Stimulated activated CD4-positive, alpha-beta T cell treated with anti-CD3 and anti-CD28 coated beads, TNF-alpha, amount 100 ng/mL, for 4 hours (primary cell): ENCODE results near the gene AHR.
"Not testable (repeated sequence)": the region's sequence is repeated elsewhere in the genome, so short reads cannot be mapped to it uniquely, and the experiment has no call there.

Experiments used
- DNase-seq, 3 experiments: peaks; one replicate each; pipeline ENCODE4 v3.0.0-alpha.2; 2020; ENCODE audit warnings: low read depth in 3 of 3

AHR gene

GRCh38 chr7:17339952-17340351, 41.5 kb downstream of the AHR start:
- DNase-seq = no peak

GRCh38 chr7:17340655-17341054, 42.2 kb downstream of the AHR start:
- no peak for DNase-seq

- no peak for DNase-seq
These were observed 44.3 kb downstream of the AHR start for GRCh38 chr7:17342756-17343155.

- no peak for DNase-seq
These were observed 48.9 kb downstream of the AHR start for GRCh38 chr7:17347401-17347800.

GRCh38 chr7:17348932-17349331, 50.5 kb downstream of the AHR start:
- DNase-seq = not testable (repeated sequence)

- not testable (repeated sequence) for DNase-seq
These were observed 51.9 kb downstream of the AHR start for GRCh38 chr7:17350321-17350720.

GRCh38 chr7:17353650-17354419, 55.4 kb downstream of the AHR start:
- not testable (repeated sequence) for DNase-seq

GRCh38 chr7:17354473-17354872, 56.0 kb downstream of the AHR start:
- no peak for DNase-seq

GRCh38 chr7:17355050-17355449, 56.6 kb downstream of the AHR start:
- no peak for DNase-seq

GRCh38 chr7:17357952-17358351, 59.5 kb downstream of the AHR start:
- no peak for DNase-seq

- no peak for DNase-seq
These were observed 61.2 kb downstream of the AHR start for GRCh38 chr7:17359610-17360009.

GRCh38 chr7:17362439-17363105, 64.1 kb downstream of the AHR start:
- no peak for DNase-seq

GRCh38 chr7:17364671-17365070, 66.2 kb downstream of the AHR start:
- no peak for DNase-seq

- no peak for DNase-seq
These were observed 67.3 kb downstream of the AHR start for GRCh38 chr7:17365775-17366174.

- no peak for DNase-seq
These were observed 69.0 kb downstream of the AHR start for GRCh38 chr7:17367502-17367901.

GRCh38 chr7:17368856-17369524, 70.5 kb downstream of the AHR start:
- DNase-seq = no peak

- no peak for DNase-seq
These were observed 71.4 kb downstream of the AHR start for GRCh38 chr7:17369691-17370426.

- DNase-seq = no peak
These were observed 72.6 kb downstream of the AHR start for GRCh38 chr7:17370901-17371585.

- DNase-seq = no peak
These were observed 73.4 kb downstream of the AHR start for GRCh38 chr7:17371671-17372524.

GRCh38 chr7:17374157-17374556, 75.7 kb downstream of the AHR start:
- no peak for DNase-seq

- no peak for DNase-seq
These were observed 76.2 kb downstream of the AHR start for GRCh38 chr7:17374654-17375053.
